Left forelimb (tissue), 1 donor: ENCODE measurements around the gene CCNA2.

Source experiments
- DNase-seq: peaks from one replicate; pipeline ENCODE4 v3.0.0-alpha.2; 2018; ENCODE audit warnings: low spot score

Gene CCNA2

DNA sequence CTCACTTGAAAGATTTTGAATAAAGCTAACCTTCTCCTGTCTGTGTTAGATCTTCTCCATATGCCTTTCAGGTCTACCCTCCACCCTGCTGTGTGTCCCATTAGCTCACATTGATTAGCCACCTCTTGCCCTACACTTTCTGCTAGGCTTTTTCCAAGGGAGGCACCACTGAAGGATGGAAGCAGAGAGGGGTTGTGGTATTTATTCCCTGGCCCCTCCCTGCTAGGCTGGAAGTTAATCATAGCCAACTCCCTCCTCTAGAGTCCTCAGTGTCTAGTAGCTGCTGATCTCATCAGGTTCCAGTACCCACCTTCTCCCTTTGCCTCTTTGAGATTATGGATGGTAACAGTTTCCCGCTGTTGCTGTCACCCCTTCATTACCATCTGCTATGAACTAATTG, 49.8 kb downstream of the CCNA2 start:
- no peak for DNase-seq

GRCh38 chr4:121771869-121772268, 51.8 kb downstream of the CCNA2 start:
- DNase-seq = no peak

DNA sequence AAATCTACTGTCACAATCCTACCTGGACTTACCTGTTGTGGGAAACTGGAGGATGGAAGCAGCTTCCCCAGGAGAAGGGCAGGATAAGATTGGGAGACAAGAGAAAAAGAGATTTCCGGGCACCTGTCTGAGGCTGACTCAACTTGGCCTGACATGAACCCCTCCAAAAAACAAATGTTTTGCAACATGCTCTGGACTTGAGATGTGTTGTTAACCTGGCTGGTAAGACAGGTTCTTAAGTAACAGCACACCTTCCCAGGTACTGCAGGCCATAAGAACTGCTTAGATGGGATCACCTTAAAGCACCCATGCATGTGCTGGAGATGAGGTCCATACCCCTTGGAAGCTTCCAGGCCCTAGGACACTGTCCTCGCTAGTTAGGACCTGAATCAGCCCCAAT, 54.3 kb downstream of the CCNA2 start:
- no peak for DNase-seq

- DNase-seq = no peak
These were observed 56.5 kb downstream of the CCNA2 start for GRCh38 chr4:121767166-121767565.
